ENCODE results near the gene TCIRG1. TPM values are rescaled to one million over a fixed set of nuclear protein-coding genes. Genes with fewer than 3 reads are reported as not detected.

Gene TCIRG1
- total RNA-seq, 1 donor from 2014 or later: 156 TPM

GRCh38 chr11:68099057-68099456, 60.2 kb downstream of the TCIRG1 start:
- TF ChIP-seq, protein P1, sequence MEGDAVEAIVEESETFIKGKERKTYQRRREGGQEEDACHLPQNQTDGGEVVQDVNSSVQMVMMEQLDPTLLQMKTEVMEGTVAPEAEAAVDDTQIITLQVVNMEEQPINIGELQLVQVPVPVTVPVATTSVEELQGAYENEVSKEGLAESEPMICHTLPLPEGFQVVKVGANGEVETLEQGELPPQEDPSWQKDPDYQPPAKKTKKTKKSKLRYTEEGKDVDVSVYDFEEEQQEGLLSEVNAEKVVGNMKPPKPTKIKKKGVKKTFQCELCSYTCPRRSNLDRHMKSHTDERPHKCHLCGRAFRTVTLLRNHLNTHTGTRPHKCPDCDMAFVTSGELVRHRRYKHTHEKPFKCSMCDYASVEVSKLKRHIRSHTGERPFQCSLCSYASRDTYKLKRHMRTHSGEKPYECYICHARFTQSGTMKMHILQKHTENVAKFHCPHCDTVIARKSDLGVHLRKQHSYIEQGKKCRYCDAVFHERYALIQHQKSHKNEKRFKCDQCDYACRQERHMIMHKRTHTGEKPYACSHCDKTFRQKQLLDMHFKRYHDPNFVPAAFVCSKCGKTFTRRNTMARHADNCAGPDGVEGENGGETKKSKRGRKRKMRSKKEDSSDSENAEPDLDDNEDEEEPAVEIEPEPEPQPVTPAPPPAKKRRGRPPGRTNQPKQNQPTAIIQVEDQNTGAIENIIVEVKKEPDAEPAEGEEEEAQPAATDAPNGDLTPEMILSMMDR (conservative IDR thresholded peaks at IDR 0.05; ENCODE audit: low read depth, low read length): no peak
- no peak overlapping the region for H3K4me3 ChIP-seq (ENCODE audit: low read depth, low read length)
- DNase-seq (ENCODE audit: low read depth): no peak

DNA sequence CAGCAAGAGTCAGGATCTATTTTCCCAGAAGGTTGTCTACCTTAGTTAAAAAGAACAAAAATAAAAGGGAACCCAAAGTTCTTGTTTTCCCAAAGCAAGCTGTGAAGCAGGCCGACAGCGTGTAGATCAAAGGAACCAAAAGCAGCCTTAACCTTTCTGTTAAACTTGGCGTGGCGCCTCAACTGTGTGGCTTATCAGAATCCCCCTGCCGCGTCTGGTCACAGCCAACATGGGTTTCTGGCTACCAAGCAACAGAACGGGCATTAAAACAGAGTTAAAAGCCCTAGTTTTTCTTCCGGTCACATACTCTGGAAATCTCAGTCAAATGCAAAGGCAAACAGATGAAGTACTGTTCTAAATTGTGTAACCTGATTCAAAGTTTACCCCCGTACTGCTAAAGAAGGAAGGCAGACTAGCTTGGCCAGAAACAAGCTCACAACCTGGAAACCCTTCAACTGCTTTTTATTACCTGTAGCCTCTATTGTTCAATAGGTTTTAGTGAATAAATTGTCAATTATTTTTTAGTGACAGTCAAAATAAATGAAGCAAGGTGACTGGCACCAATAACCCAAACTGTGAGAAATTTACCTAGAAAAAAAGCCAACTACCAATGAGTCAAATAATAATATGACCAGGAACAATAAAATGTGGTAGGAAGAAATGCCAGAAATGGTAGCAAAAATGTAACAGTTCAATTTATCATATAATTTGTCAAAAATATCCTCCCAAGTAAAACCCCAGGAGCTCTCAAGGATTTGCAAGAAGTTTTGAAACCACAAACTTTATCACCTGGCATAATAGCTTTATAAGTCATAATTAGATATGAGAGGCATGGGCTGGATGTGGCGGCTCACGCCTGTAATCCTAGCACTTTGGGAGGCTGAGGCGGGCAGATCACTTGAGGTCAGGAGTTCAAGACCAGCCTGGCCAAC, 60.9 kb downstream of the TCIRG1 start:
- no peak for DNase-seq (ENCODE audit: low read depth)
- no peak overlapping the region for H3K4me3 ChIP-seq (ENCODE audit: low read depth, low read length)
- TF ChIP-seq, protein P1 (conservative IDR thresholded peaks at IDR 0.05; ENCODE audit: low read depth, low read length): no peak

Other genes with a start within 250 kb of the TCIRG1 start
- gene UNC93B1, start 34.9 kb upstream of the TCIRG1 start, total RNA-seq: 16.3 and 37.4 TPM in 2 replicates
- 3.9 and 4.4 TPM in 2 replicates for gene ALDH3B1, start 28.7 kb upstream of the TCIRG1 start, total RNA-seq
- gene NDUFS8, start 8.3 kb upstream of the TCIRG1 start, total RNA-seq: 240 and 345 TPM in 2 replicates
- gene CHKA, start 82.4 kb downstream of the TCIRG1 start, total RNA-seq: 17.9 and 22.0 TPM in 2 replicates
- gene KMT5B, start 174.3 kb downstream of the TCIRG1 start, total RNA-seq: 16.1 and 17.5 TPM in 2 replicates
- 46.4 and 77.3 TPM in 2 replicates for gene C11orf24, start 232.9 kb downstream of the TCIRG1 start, total RNA-seq